ENCODE results near the gene FAM89A.
"Not testable (repeated sequence)": the region's sequence is repeated elsewhere in the genome, so short reads cannot be mapped to it uniquely, and the experiment has no call there.

FAM89A gene

GRCh38 chr1:230986976-230987375 is 53.1 kb downstream of the FAM89A start:
- DNase-seq = no peak

DNA sequence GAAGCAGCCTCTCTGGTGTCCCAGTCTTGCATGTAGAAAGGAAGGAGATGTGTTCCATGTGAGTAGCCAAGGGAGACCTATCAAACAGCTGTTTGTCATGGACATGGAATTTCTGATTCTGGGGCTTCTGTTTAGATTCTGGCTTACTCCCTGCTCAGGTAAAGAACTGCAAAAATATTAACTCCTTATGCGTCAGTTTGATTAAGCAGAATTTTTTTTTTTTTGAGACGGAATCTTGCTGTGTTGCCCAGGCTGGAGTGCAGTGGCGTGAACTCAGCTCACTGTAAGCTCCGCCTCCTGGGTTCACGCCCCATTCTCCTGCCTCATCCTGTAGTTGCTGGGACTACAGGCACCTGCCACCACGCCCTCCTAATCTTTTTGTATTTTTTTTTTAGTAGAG is 54.3 kb downstream of the FAM89A start:
- no peak for DNase-seq

DNA sequence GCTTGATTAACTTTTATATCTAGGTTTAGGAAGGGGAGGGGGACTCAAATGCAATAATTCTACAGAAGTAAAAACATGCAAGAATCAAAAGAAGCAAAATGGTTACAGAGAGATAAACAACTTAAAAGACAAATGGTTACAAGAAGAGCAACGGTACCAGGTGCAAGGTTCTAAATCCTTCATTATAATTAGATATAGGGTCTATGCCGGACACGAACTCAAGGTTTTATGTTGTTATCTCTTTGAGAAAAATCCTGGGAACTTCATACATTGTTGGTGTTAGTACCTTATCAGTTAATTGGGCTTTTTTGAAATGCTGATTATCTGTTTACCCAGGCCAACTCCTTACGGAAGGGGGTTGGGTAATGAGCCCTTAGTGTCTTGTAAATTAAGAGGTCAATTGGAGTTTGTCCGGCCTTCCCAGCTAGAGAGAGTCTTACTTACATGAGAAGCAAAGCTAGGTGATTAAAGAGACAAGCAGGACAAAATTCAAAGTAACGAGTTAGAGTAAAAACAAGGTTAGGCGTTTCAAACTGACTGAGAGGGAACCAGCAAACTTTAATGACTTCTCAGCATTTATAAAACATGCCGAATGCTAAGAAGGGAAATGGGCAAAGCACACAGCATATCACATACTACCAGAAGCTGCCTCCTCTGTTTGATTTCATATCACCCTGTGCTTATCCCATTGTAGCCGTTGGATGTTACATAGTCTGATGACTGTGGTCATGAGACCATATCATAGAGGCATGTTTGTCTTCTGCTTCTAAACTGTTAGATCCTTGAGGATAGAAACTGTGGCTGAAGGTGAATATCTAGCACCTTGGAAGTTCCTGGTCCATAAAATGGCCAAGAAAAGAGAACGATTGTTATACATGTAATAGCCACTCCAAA is 55.2 kb downstream of the FAM89A start:
- DNase-seq = not testable (repeated sequence)

GRCh38 chr1:230983811-230984210 is 56.2 kb downstream of the FAM89A start:
- DNase-seq = no peak

DNA sequence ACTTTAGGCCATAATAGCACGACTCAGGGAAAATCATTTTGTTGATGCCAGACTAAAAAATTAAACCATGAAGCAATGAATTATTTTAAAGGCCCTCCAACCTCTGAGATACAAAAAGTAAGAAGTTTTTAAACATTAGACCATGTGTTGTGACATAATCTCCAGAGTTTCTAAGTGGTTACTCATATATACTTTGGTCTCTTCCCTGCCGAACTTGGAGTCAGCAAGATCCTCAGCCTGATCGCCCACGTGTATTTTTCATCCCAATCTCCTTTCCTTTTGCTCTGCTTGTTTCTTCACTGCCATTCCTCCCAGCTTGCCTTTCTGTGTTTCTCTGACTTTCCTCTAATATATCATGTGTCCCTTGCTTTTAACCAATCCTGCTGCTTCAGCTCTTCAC is 57.4 kb downstream of the FAM89A start:
- DNase-seq = no peak

DNA sequence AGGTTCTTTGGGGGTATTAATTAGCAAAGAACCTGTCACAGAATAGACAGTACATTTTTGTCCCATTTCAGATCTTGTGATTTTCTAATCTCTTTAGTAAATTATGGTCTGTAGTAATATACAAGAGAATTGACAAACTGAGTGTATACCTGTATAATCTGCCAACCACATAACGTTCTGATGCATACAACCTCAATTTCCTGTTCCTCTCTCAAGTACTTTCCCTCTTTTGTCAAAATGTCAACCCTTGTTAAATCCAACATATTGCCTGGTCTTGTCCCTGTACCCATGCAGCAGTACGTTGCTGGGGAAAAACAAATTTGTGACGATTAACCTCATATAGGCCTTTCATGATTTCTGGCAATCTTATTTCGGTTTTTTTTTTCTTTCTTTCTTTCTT is 60.1 kb downstream of the FAM89A start:
- DNase-seq = no peak

GRCh38 chr1:230979389-230979716 is 60.7 kb downstream of the FAM89A start:
- DNase-seq = no peak

DNA sequence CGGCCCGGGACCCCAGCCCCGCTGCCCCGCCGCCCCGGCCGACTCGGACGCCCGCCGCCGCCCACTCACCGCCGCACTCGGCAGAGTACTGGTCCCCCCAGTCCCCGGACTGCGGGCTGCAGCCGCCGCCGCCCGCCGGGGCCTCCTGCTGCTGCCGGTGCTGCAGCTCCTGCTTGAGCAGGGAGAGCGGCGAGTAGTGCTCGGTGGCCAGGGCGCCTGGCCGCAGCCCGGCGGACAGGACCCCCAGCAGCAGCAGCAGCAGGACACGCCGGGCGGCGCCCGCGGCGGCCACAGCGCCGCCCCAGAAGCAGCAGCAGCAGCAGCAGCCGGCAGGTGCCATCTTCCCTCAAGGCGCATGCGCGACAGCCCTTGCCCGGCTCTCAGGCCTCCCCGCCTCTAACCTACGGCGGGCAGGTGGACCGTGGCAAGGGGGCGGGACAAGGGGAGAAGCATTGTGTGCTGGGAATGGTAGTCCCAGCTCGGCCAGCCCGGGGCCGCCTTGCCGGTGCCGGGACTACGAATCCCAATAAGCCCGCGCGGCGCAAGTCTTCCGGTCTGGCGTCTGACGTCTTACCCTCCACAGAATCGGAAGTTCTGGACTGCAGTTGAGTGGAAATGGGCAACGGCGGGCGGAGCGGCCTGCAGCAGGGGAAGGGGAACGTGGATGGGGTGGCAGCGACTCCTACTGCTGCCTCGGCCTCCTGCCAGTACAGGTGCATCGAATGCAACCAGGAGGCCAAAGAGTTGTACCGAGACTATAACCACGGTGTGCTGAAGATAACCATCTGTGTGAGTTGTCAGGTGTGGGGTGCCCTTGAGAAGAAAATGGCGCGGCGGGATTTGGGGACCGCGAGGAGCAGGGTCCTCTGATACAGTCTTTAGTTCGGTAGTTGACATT is 61.3 kb downstream of the FAM89A start, which contains the start of the genes ARV1 and TTC13:
Gene ARV1 (plus strand): TSS at position 604 of the 898 bp plus-strand sequence. CDS start 12 bp downstream, at position 616.
Gene TTC13 (minus strand): TSS at position 371 of the 898 bp plus-strand sequence. CDS start 31 bp downstream, at position 340.
- DNase-seq = peak; percentile 99

GRCh38 chr1:230977761-230978490 is 62.1 kb downstream of the FAM89A start:
- peak; percentile 61 for DNase-seq

GRCh38 chr1:230976825-230977747 is 63.0 kb downstream of the FAM89A start:
- DNase-seq = no peak

- DNase-seq = no peak
These were observed 63.7 kb downstream of the FAM89A start for GRCh38 chr1:230976360-230976759.

DNA sequence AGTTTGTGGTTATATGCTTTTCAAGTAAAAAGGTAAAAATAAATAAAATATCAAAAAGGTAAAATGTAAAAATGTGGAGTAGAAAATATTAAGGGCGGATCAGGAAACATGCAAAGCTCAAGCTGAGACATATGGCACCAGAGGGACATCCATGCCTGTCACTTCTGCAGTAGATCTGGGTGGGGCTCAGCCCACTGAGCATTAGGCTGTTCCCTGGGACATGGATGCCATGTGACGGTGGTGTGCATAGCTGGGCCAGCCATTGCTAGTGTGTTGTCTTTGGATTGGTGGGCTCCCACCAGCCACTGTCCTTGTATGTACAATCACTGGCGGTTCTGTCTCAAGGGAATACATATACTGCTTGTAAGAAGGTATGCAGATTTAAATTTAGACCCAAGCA is 64.4 kb downstream of the FAM89A start:
- no peak for DNase-seq

- no peak for DNase-seq
These were observed 67.2 kb downstream of the FAM89A start for GRCh38 chr1:230972855-230973271.

- peak; percentile 57 for DNase-seq
These were observed 68.3 kb downstream of the FAM89A start for GRCh38 chr1:230971771-230972170.

GRCh38 chr1:230970432-230970831 is 69.6 kb downstream of the FAM89A start:
- no peak for DNase-seq
